Neural progenitor cell (in vitro differentiated cells): ENCODE data around the gene STARD8. TPM values are rescaled to one million over a fixed set of nuclear protein-coding genes. Genes with fewer than 3 reads are reported as not detected.
A peak's percentile ranks its signal among the peaks of the same experiment; 100 is the strongest.

ENCODE experiments used
- DNase-seq: peaks from one replicate; pipeline ENCODE4 v3.0.0-alpha.2; 2016; ENCODE audit warnings: low spot score
- H2AFZ ChIP-seq: fragments of 200-600 bp; sonication (generic); replicated peaks from 2 replicates; pipeline ENCODE4 v1.6.1; 2016; ENCODE audit warnings: antibody characterized with exemption
- H3F3A ChIP-seq: fragments of 200-600 bp; sonication (generic); 2 replicates; pipeline ENCODE4 v1.6.1; 2016; ENCODE audit warnings: antibody characterized with exemption, low read depth
- H3K27ac ChIP-seq: fragments of 200-600 bp; sonication (generic); 2 replicates; pipeline ENCODE4 v1.5.1; 2016; ENCODE audit warnings: mild to moderate bottlenecking
- H3K27me3 ChIP-seq: fragments of 200-600 bp; sonication (generic); 2 replicates; pipeline ENCODE4 v1.6.1; 2016; ENCODE audit warnings: mild to moderate bottlenecking, moderate library complexity
- H3K36me3 ChIP-seq: fragments of 200-600 bp; sonication (generic); 2 replicates; pipeline ENCODE4 v1.5.1; 2016
- H3K4me1 ChIP-seq: fragments of 200-600 bp; sonication (generic); 2 replicates; pipeline ENCODE4 v1.6.1; 2016; ENCODE audit warnings: mixed run types
- H3K4me2 ChIP-seq: fragments of 200-600 bp; sonication (generic); 2 replicates; pipeline ENCODE4 v1.6.1; 2016
- H3K4me3 ChIP-seq: fragments of 200-600 bp; sonication (generic); 2 replicates; pipeline ENCODE4 v1.5.1; 2016
- H3K79me2 ChIP-seq: fragments of 200-600 bp; sonication (generic); 2 replicates; pipeline ENCODE4 v1.6.1; 2016; ENCODE audit warnings: low read depth
- H3K9ac ChIP-seq: fragments of 200-600 bp; sonication (generic); 2 replicates; pipeline ENCODE4 v1.6.1; 2016
- H3K9me3 ChIP-seq: fragments of 200-600 bp; sonication (generic); 2 replicates; pipeline ENCODE4 v1.5.1; 2016; ENCODE audit warnings: low read depth
- H4K20me1 ChIP-seq: fragments of 200-600 bp; sonication (generic); 2 replicates; pipeline ENCODE4 v1.6.1; 2016; ENCODE audit warnings: low read depth
- H3K27ac Mint-ChIP-seq: 3 replicates; pipeline ENCODE4 v1.8.0; 2021; ENCODE audit warnings: mixed read lengths
- H3K27me3 Mint-ChIP-seq: 2 replicates; pipeline ENCODE4 v1.8.0; 2022; ENCODE audit warnings: low read depth, mild to moderate bottlenecking, inconsistent platforms, moderate library complexity, mixed read lengths; ENCODE audit not compliant: insufficient read depth
- H3K36me3 Mint-ChIP-seq: 3 replicates; pipeline ENCODE4 v1.8.0; 2021; ENCODE audit warnings: mixed read lengths
- H3K4me1 Mint-ChIP-seq: 3 replicates; pipeline ENCODE4 v1.8.0; 2021; ENCODE audit warnings: mixed read lengths
- H3K4me3 Mint-ChIP-seq: 3 replicates; pipeline ENCODE4 v1.8.0; 2021; ENCODE audit warnings: mild to moderate bottlenecking, moderate library complexity, mixed read lengths
- H3K9me3 Mint-ChIP-seq: 3 replicates; pipeline ENCODE4 v1.8.0; 2020; ENCODE audit warnings: mixed read lengths
- EZH2 ChIP-seq: fragments of 200-600 bp; sonication (generic); IDR thresholded peaks from 2 replicates; pipeline ENCODE4 v1.6.1; 2017; ENCODE audit warnings: antibody characterized with exemption, mild to moderate bottlenecking, moderate library complexity
- EZH2phosphoT487 ChIP-seq: fragments of 200-600 bp; sonication (generic); IDR thresholded peaks from 2 replicates; pipeline ENCODE4 v1.6.1; 2017; ENCODE audit warnings: antibody characterized with exemption
- total RNA-seq: library from RNA; depleted of rRNA; stranded (reverse); fragments of >200 nt; gene quantifications from 2 replicates; pipeline ENCODE4 v1.2.3, GENCODE V29; 2015; ENCODE audit warnings: low replicate concordance
- TF ChIP-seq, protein P1 (sequence below): fragments of 200-600 bp; sonication (generic); IDR thresholded peaks from 2 replicates; pipeline ENCODE4 v1.5.1; 2017; ENCODE audit warnings: antibody characterized with exemption, mild to moderate bottlenecking

STARD8 gene
- total RNA-seq, 1 donor from 2014 or later = 0.82 TPM

DNA sequence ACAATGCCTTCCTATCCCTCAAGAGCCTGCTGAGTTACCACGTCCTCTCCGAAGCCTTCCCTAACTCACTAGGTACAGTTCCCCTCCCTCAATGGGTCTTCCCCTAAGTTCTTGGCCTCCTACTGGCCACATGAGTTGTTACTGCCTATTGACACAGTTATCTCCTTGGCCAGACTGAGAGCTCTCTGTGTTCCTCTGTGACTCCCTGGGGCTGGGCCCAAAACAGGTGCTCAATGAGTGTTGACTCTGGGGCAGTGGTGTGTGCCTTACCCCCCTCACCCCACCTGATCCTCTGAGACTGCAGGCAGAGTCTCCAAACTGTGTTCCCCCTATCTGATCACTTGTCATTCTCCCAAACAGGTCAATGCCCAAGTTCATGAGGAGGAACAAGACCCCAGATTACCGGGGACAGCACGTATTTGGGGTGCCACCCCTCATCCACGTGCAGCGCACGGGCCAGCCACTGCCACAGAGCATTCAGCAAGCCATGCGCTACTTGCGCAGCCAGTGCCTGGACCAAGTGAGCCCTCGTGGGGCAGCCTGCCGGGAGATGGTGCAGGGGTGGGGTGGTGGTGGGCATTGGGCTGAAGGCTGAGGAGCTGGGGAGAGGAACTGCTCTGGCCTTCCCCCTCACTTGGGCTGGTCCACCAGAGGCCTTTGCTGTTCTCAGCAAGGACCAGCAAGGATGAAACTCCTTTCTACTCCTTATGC, 72.6 kb downstream of the STARD8 start:
- peaks cover 6% of the 10 kb centered on the region for H3K27me3 Mint-ChIP-seq
- Histone ChIP-seq H3K27me3 (no peaks in the 10 kb centered on the region), H3K4me3 (no peak overlapping the region), H3F3A (no peaks in the 10 kb centered on the region), H2AFZ (no peak overlapping the region), H3K9ac (no peak overlapping the region), H3K36me3 (no peaks in the 10 kb centered on the region), H3K79me2 (no peaks in the 10 kb centered on the region), H3K4me1 (no peaks in the 10 kb centered on the region), H3K27ac (no peak overlapping the region), H4K20me1 (no peaks in the 10 kb centered on the region), H3K4me2 (no peak overlapping the region), H3K9me3 (no peaks in the 10 kb centered on the region)
- no peak overlapping the region for H3K4me3 Mint-ChIP-seq
- no peak for TF ChIP-seq EZH2
- TF ChIP-seq, protein P1, sequence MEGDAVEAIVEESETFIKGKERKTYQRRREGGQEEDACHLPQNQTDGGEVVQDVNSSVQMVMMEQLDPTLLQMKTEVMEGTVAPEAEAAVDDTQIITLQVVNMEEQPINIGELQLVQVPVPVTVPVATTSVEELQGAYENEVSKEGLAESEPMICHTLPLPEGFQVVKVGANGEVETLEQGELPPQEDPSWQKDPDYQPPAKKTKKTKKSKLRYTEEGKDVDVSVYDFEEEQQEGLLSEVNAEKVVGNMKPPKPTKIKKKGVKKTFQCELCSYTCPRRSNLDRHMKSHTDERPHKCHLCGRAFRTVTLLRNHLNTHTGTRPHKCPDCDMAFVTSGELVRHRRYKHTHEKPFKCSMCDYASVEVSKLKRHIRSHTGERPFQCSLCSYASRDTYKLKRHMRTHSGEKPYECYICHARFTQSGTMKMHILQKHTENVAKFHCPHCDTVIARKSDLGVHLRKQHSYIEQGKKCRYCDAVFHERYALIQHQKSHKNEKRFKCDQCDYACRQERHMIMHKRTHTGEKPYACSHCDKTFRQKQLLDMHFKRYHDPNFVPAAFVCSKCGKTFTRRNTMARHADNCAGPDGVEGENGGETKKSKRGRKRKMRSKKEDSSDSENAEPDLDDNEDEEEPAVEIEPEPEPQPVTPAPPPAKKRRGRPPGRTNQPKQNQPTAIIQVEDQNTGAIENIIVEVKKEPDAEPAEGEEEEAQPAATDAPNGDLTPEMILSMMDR = peak; percentile 24
- TF ChIP-seq EZH2phosphoT487 = no peak
- DNase-seq = peak; percentile 17
- H3K4me1 Mint-ChIP-seq = no peaks in the 10 kb centered on the region
- H3K9me3 Mint-ChIP-seq = peaks cover 8% of the 10 kb centered on the region
- H3K36me3 Mint-ChIP-seq = no peaks in the 10 kb centered on the region
- H3K27ac Mint-ChIP-seq = no peak overlapping the region

DNA sequence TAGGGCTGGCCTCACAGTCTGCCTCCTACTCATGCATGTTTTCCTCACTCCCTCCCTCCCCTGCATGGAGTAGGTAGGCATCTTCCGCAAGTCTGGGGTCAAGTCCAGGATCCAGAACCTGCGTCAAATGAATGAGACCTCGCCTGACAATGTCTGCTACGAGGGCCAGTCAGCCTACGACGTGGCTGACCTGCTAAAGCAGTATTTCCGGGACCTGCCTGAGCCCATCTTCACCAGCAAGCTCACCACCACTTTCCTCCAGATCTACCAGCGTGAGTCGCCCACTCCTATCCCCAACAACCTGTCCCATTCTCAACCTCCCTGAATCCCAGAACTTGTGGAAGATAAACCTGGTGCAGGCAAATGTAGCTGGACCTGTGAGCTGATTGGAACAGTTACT, 73.4 kb downstream of the STARD8 start:
- Histone ChIP-seq H3K36me3 (no peaks in the 10 kb centered on the region), H3K4me1 (no peaks in the 10 kb centered on the region), H2AFZ (no peak overlapping the region), H3K4me3 (no peak overlapping the region), H3K79me2 (no peaks in the 10 kb centered on the region), H3F3A (no peaks in the 10 kb centered on the region), H3K9ac (no peak overlapping the region), H3K27me3 (no peaks in the 10 kb centered on the region), H3K4me2 (no peak overlapping the region), H3K27ac (no peak overlapping the region), H4K20me1 (no peaks in the 10 kb centered on the region), H3K9me3 (no peaks in the 10 kb centered on the region)
- DNase-seq = no peak
- TF ChIP-seq, protein P1 = no peak
- no peak for TF ChIP-seq EZH2phosphoT487
- no peak for TF ChIP-seq EZH2
- Mint-ChIP-seq H3K27me3 (peaks cover 2% of the 10 kb centered on the region), H3K4me3 (no peak overlapping the region), H3K27ac (no peak overlapping the region), H3K36me3 (no peaks in the 10 kb centered on the region), H3K9me3 (peaks cover 8% of the 10 kb centered on the region), H3K4me1 (no peaks in the 10 kb centered on the region)

DNA sequence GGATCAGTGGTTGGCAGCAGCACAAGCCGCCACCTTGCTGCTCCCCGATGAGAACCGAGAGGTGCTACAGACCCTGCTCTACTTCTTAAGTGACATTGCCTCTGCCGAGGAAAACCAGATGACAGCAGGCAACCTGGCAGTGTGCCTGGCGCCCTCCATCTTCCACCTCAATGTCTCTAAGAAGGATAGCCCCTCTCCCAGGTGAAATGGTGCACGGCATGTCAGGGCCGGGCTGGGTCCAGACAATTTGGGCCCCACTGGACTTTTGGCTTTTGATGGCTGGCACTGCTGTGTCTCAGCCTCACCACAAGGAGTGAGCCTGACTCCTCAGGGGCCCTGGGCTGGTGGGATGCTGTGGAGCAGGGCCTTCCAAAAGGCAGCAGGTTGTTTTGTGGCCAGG, 74.1 kb downstream of the STARD8 start:
- Histone ChIP-seq H3K36me3 (no peaks in the 10 kb centered on the region), H3K79me2 (no peaks in the 10 kb centered on the region), H3K9me3 (no peaks in the 10 kb centered on the region), H3F3A (no peaks in the 10 kb centered on the region), H3K27me3 (no peaks in the 10 kb centered on the region), H3K9ac (no peak overlapping the region), H3K4me3 (no peak overlapping the region), H3K27ac (no peak overlapping the region), H3K4me1 (no peaks in the 10 kb centered on the region), H4K20me1 (no peaks in the 10 kb centered on the region), H2AFZ (no peak overlapping the region), H3K4me2 (no peak overlapping the region)
- TF ChIP-seq, protein P1 = no peak
- TF ChIP-seq EZH2 (no peak), EZH2phosphoT487 (no peak)
- Mint-ChIP-seq H3K4me3 (no peak overlapping the region), H3K9me3 (peaks cover 8% of the 10 kb centered on the region), H3K4me1 (no peaks in the 10 kb centered on the region), H3K27me3 (peaks cover 2% of the 10 kb centered on the region), H3K27ac (no peak overlapping the region), H3K36me3 (no peaks in the 10 kb centered on the region)
- DNase-seq = no peak
